Measurements from ENCODE around the gene STEAP3. TPM values are rescaled to one million over a fixed set of nuclear protein-coding genes. Genes with fewer than 3 reads are reported as not detected.

STEAP3 gene
- total RNA-seq, 4 donors from 2014 or later, result 5.5 to 19.8 (median 8.1) TPM

- Histone ChIP-seq H3K27me3 (no peaks in the 10 kb centered on the region), H3K4me1 (no peaks in the 10 kb centered on the region), H3K4me3 (no peak overlapping the region), H3K9me3 (no peaks in the 10 kb centered on the region), H3K27ac (no peak overlapping the region), H3K36me3 (no peaks in the 10 kb centered on the region)
- WGBS, 2 donors, result 68 to 75% methylated on average over 7 to 12 of the region's 13 CpGs
- DNase-seq (ENCODE audit: low spot score in 2 of 2), result no peak
- no peak for TF ChIP-seq EP300 (IDR thresholded peaks at IDR 0.05)
Measured at GRCh38 chr2:119205001-119205706, 18.5 kb upstream of the STEAP3 start.

- H3K36me3 ChIP-seq, result no peaks in the 10 kb centered on the region
- no peak overlapping the region for H3K4me3 ChIP-seq
- H3K4me1 ChIP-seq, result no peaks in the 10 kb centered on the region
- no peaks in the 10 kb centered on the region for H3K9me3 ChIP-seq
- H3K27me3 ChIP-seq, result no peaks in the 10 kb centered on the region
- no peak for DNase-seq (ENCODE audit: low spot score in 2 of 2)
- H3K27ac ChIP-seq, result no peak overlapping the region
- WGBS, 2 donors, result 83% methylated on average over 2 of the region's 2 CpGs
- TF ChIP-seq POLR2A (IDR thresholded peaks at IDR 0.05), result no peak
- TF ChIP-seq CTCF (IDR thresholded peaks at IDR 0.05), result no peak
Measured at GRCh38 chr2:119206201-119206600, 17.4 kb upstream of the STEAP3 start.

- H3K4me1 ChIP-seq, result no peaks in the 10 kb centered on the region
- WGBS, 2 donors, result 67 to 82% methylated on average over 1 to 2 of the region's 2 CpGs
- TF ChIP-seq CTCF (IDR thresholded peaks at IDR 0.05) (no peak), POLR2A (IDR thresholded peaks at IDR 0.05) (no peak), EP300 (IDR thresholded peaks at IDR 0.05) (no peak)
- no peaks in the 10 kb centered on the region for H3K36me3 ChIP-seq
- no peak overlapping the region for H3K4me3 ChIP-seq
- no peak overlapping the region for H3K27ac ChIP-seq
- no peaks in the 10 kb centered on the region for H3K9me3 ChIP-seq
- no peaks in the 10 kb centered on the region for H3K27me3 ChIP-seq
- DNase-seq (ENCODE audit: low spot score in 2 of 2), result no peak
Measured at GRCh38 chr2:119207447-119207846, 16.2 kb upstream of the STEAP3 start.

- Histone ChIP-seq H3K4me1 (no peaks in the 10 kb centered on the region), H3K27me3 (no peaks in the 10 kb centered on the region), H3K9me3 (no peaks in the 10 kb centered on the region), H3K27ac (no peak overlapping the region), H3K36me3 (no peaks in the 10 kb centered on the region), H3K4me3 (no peak overlapping the region)
- TF ChIP-seq CTCF (IDR thresholded peaks at IDR 0.05) (no peak), POLR2A (IDR thresholded peaks at IDR 0.05) (no peak), EP300 (IDR thresholded peaks at IDR 0.05) (no peak)
- WGBS, 2 donors, result 59 to 63% methylated on average over 4 of the region's 4 CpGs
- DNase-seq (ENCODE audit: low spot score in 2 of 2), result no peak
Measured at GRCh38 chr2:119208791-119209203, 14.8 kb upstream of the STEAP3 start.

- H3K36me3 ChIP-seq, result no peaks in the 10 kb centered on the region
- no peaks in the 10 kb centered on the region for H3K9me3 ChIP-seq
- H3K4me3 ChIP-seq, result no peak overlapping the region
- H3K4me1 ChIP-seq, result no peaks in the 10 kb centered on the region
- no peaks in the 10 kb centered on the region for H3K27me3 ChIP-seq
- no peak for DNase-seq (ENCODE audit: low spot score in 2 of 2)
- 66 to 72% methylated on average over 9 to 10 of the region's 10 CpGs for WGBS, 2 donors
- TF ChIP-seq POLR2A (IDR thresholded peaks at IDR 0.05) (no peak), CTCF (IDR thresholded peaks at IDR 0.05) (no peak), EP300 (IDR thresholded peaks at IDR 0.05) (no peak)
- no peak overlapping the region for H3K27ac ChIP-seq
Measured at GRCh38 chr2:119212139-119212800, 11.4 kb upstream of the STEAP3 start.
